ENCODE data around the gene DCTN4. TPM values are rescaled to one million over a fixed set of nuclear protein-coding genes. Genes with fewer than 3 reads are reported as not detected.

DCTN4 gene
- total and polyA plus RNA-seq, 9 donors: 27.0 to 87.4 (median 69.0) TPM

DNA sequence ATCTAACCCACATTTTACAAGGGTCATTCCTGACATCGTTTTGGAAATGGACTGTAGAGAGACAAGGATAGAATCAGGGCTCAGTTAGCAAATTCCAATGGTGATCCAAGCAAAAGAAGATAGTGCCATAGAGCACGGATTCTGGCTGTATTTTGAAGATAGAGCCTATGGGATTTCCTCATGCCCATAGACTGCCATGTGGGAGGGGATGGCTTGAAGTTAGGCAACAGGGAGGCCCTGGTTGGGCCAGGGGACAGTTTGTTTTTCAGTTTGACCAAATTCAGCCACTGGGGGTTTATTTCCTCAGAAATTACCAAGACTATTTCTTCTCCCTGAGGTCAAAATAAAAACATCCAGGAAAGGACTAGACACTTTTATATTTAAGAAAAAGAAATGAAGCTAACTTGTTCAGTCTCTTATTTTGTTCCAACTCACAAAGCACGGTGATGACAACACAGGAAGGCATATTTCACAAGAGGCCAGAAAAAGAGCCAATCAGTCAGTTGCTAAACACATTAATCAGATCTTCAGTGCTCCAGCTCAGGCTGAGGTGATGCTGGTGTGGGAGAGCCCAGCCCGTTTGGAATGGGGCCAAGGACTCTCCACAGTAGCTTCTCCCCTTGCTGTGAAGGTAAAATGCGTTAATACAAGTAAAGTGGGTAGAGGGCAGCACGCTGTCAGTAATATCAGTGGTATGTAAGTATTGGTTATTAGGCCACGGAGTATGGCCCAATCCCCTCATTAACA, 4.4 kb upstream of the DCTN4 start:
- Histone ChIP-seq H3K36me3 (no peaks in the 10 kb centered on the region), H3K4me3 (no peak overlapping the region), H3K4me1 (ENCODE audit: insufficient read depth) (no peaks in the 10 kb centered on the region), H3K27me3 (no peaks in the 10 kb centered on the region), H3K9me3 (no peaks in the 10 kb centered on the region), H3K27ac (peak overlapping the region; percentile 18 to 52)
- peak; percentile 58 to 87 (median 68) for DNase-seq
- intact Hi-C loops (cut with DNase I): no loop called here
- TF ChIP-seq CTCF (IDR thresholded peaks at IDR 0.05) (peak in 1 of 3 donors; percentile 3), POLR2A (IDR thresholded peaks at IDR 0.05) (no peak)
- WGBS, 3 donors: 22 to 24% (median 23%) methylated on average over 7 of the region's 7 CpGs

GRCh38 chr5:150762211-150762610, 3.4 kb upstream of the DCTN4 start:
- no peaks in the 10 kb centered on the region for H3K36me3 ChIP-seq
- WGBS, 3 donors: 91 to 94% (median 92%) methylated on average over 5 of the region's 5 CpGs
- H3K4me1 ChIP-seq (ENCODE audit: insufficient read depth): peaks cover 2% of the 10 kb centered on the region
- H3K9me3 ChIP-seq: no peaks in the 10 kb centered on the region
- no peak overlapping the region for H3K27ac ChIP-seq
- DNase-seq: no peak
- no peaks in the 10 kb centered on the region for H3K27me3 ChIP-seq
- TF ChIP-seq EP300 (IDR thresholded peaks at IDR 0.05) (no peak), CTCF (IDR thresholded peaks at IDR 0.05) (no peak), POLR2A (IDR thresholded peaks at IDR 0.05) (no peak)
- no peak overlapping the region for H3K4me3 ChIP-seq
- intact Hi-C loops (cut with DNase I): no loop called here

- Histone ChIP-seq H3K4me3 (peak overlapping the region; percentile 68), H3K36me3 (no peaks in the 10 kb centered on the region), H3K9me3 (no peaks in the 10 kb centered on the region), H3K27me3 (no peaks in the 10 kb centered on the region), H3K27ac (peak overlapping the region; percentile 96 to 97), H3K4me1 (ENCODE audit: insufficient read depth) (peaks cover 3% of the 10 kb centered on the region)
- 56 to 64% (median 61%) methylated on average over 4 of the region's 4 CpGs for WGBS, 3 donors
- DNase-seq: no peak
- intact Hi-C loops (cut with DNase I): no loop called here
- TF ChIP-seq EP300 (IDR thresholded peaks at IDR 0.05) (no peak), CTCF (IDR thresholded peaks at IDR 0.05) (peak in 1 of 3 donors; percentile 7)
These were observed 442 bp upstream of the DCTN4 start for GRCh38 chr5:150759334-150759583.

DNA sequence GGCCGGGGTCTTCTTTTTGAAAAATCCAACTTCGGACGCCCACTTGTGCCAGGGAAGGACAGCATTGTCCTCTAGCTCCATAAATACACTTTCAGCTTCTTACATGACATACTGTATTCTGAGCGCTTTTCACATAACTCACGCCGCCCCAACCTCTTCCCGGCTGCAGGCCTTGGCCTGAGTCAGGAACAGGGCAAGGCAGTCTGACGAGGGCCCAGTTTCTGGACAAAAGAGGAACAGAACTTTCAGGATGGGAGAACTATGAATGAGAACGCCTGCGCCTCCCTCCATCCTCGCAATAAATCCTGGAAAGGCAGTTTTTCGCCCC, 650 bp downstream of the DCTN4 start:
- intact Hi-C loops (cut with DNase I): no loop called here
- Histone ChIP-seq H3K9me3 (no peaks in the 10 kb centered on the region), H3K4me3 (peak overlapping the region; percentile 68), H3K27ac (peak overlapping the region; percentile 96 to 97), H3K36me3 (no peaks in the 10 kb centered on the region), H3K4me1 (ENCODE audit: insufficient read depth) (peaks cover 3% of the 10 kb centered on the region), H3K27me3 (no peaks in the 10 kb centered on the region)
- no peak for DNase-seq
- TF ChIP-seq EP300 (IDR thresholded peaks at IDR 0.05) (no peak), CTCF (IDR thresholded peaks at IDR 0.05) (no peak), POLR2A (IDR thresholded peaks at IDR 0.05) (no peak)
- 0 to 1% (median 1%) methylated on average over 12 of the region's 12 CpGs for WGBS, 3 donors
